ENCODE measurements around the gene PIAS1.

Gene PIAS1

GRCh38 chr15:68075764-68076385 is 21.8 kb downstream of the PIAS1 start:
- Mint-ChIP-seq H3K27ac (no peak overlapping the region), H3K4me1 (peaks cover 57% of the 10 kb centered on the region), H3K4me3 (no peak overlapping the region), H3K36me3 (no peaks in the 10 kb centered on the region), H3K9me3 (no peaks in the 10 kb centered on the region)
- DNase-seq (ENCODE audit: low spot score in 2 of 2): no peak
- ATAC-seq: no peak

DNA sequence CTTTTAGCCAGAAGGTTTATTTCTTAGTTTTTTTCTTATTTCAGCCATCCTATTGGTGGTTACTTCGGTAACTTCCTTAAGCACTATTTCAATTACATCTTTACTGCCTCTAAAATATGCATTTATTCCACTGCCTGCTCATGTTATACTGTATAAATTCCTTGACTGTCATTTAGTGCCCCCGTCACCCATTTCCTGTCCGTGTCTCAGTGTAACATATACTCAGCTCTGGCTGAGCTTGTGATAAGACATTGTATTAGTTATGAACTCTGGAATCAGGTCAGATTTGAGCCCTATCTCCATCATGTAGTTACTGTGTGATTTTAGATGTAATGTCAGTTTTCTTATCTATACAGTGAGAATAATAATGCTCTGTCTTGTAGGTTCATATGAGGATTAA is 24.2 kb downstream of the PIAS1 start:
- Mint-ChIP-seq H3K4me3 (no peak overlapping the region), H3K4me1 (peaks cover 61% of the 10 kb centered on the region), H3K27ac (no peak overlapping the region), H3K9me3 (no peaks in the 10 kb centered on the region), H3K36me3 (no peaks in the 10 kb centered on the region)
- ATAC-seq (peak; percentile 56), DNase-seq (ENCODE audit: low spot score in 2 of 2) (no peak)

GRCh38 chr15:68080334-68080733 is 26.2 kb downstream of the PIAS1 start:
- no peak for DNase-seq (ENCODE audit: low spot score in 2 of 2)
- H3K36me3 Mint-ChIP-seq: no peaks in the 10 kb centered on the region
- H3K9me3 Mint-ChIP-seq: no peaks in the 10 kb centered on the region
- H3K27ac Mint-ChIP-seq: no peak overlapping the region
- no peak for ATAC-seq
- H3K4me1 Mint-ChIP-seq: peaks cover 53% of the 10 kb centered on the region
- H3K4me3 Mint-ChIP-seq: no peak overlapping the region

DNA sequence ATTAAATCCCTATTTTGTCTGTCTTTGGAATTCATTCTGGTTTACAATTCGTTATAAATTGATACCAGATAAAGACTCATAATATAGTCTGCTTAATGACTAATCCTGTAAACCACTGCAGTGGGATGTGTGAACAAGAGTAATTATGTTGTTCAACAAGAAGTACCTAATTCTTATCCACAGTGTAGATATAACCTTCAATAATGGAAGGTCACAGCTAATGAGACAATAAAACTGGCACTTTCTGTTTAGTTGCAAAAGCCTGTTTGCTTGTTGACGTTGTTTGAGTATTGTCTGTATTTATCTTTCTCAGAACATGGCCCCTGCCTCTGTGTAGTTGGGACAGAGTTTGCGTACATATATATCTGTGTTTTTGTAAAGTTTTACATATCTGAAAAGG is 26.7 kb downstream of the PIAS1 start:
- DNase-seq (ENCODE audit: low spot score in 2 of 2) (no peak), ATAC-seq (peak; percentile 88)
- Mint-ChIP-seq H3K36me3 (peaks cover 1% of the 10 kb centered on the region), H3K9me3 (no peaks in the 10 kb centered on the region), H3K27ac (peak overlapping the region; percentile 2), H3K4me3 (no peak overlapping the region), H3K4me1 (peaks cover 53% of the 10 kb centered on the region)

DNA sequence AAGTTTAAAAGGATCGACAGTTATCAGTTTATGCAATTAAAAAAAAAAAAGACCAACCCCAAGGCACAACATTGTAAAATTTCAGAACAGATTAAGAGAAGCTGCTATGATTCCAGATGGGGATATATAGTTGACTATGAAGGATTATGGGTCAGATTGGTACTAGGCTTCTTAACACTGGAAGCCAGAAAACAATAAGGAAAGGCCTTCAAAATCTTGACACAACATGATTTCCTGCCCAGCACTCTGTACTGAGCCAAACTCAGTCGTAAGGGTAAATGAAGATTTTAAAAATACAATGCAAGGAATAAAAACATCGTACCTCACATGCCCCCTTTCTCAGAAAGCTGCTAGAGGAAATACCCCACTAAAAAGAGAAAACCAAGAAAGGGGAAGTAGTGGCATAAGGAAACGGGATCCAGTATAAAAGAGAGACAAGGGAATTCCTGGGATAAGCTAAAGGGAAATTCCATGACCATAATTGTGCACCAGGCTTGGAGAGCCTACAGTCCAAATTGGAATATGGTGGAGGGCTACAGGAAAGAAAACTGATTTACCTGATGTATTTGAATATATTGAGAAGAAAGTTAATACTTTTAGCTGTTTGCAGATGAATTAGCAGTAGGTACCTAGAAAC is 27.9 kb downstream of the PIAS1 start:
- Mint-ChIP-seq H3K36me3 (peaks cover 13% of the 10 kb centered on the region), H3K4me1 (peaks cover 49% of the 10 kb centered on the region), H3K9me3 (no peaks in the 10 kb centered on the region), H3K27ac (peak overlapping the region; percentile 2), H3K4me3 (no peak overlapping the region)
- DNase-seq (ENCODE audit: low spot score in 2 of 2) (no peak), ATAC-seq (no peak)

DNA sequence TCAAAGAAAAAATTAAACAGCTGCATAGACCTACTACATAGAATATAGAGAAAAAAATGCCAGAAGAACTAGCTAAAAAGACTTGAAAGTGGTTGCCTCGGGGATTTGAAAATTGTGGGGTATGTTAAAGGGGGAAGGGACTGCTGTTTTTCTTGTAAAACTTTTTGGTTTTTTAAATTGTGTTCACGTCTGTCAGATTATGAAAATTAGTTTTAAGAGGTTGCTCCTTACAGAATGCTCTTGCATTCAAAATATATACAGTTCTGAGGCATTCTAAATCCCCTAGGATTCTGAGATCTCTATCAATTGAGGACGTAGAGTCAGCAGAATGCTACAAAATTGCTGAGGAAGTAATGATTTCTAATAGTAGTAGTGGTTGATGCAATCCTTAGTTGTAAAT is 28.6 kb downstream of the PIAS1 start:
- Mint-ChIP-seq H3K4me1 (peaks cover 47% of the 10 kb centered on the region), H3K4me3 (no peak overlapping the region), H3K36me3 (peaks cover 21% of the 10 kb centered on the region), H3K9me3 (no peaks in the 10 kb centered on the region), H3K27ac (no peak overlapping the region)
- ATAC-seq (no peak), DNase-seq (ENCODE audit: low spot score in 2 of 2) (no peak)

DNA sequence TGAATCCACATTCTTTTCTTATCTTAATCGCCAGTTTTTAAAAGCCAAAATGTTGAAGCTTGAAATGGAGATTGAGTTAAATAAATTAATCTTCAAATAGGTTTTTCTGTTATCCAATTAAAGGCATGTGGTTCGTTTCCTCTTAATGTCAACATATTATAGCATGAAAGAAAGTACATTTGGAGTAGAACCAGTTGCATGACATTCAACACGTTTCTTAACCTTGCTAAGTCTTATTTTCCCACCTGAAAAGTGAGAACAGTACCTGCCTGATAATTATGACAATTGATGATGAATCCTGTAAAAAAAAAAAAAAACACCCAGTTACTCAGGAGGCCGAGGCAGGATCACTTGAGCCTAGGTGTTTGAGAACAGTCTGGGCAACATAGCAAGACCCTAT is 29.3 kb downstream of the PIAS1 start:
- H3K27ac Mint-ChIP-seq: no peak overlapping the region
- no peak overlapping the region for H3K4me3 Mint-ChIP-seq
- H3K9me3 Mint-ChIP-seq: no peaks in the 10 kb centered on the region
- H3K36me3 Mint-ChIP-seq: peaks cover 28% of the 10 kb centered on the region
- peaks cover 39% of the 10 kb centered on the region for H3K4me1 Mint-ChIP-seq
- no peak for DNase-seq (ENCODE audit: low spot score in 2 of 2)
- no peak for ATAC-seq

- ATAC-seq: no peak
- Mint-ChIP-seq H3K4me1 (peaks cover 34% of the 10 kb centered on the region), H3K27ac (no peak overlapping the region), H3K9me3 (no peaks in the 10 kb centered on the region), H3K36me3 (peaks cover 42% of the 10 kb centered on the region), H3K4me3 (no peak overlapping the region)
- DNase-seq (ENCODE audit: low spot score in 2 of 2): no peak
These were observed 30.9 kb downstream of the PIAS1 start for GRCh38 chr15:68085052-68085451.

GRCh38 chr15:68091743-68092142 is 37.6 kb downstream of the PIAS1 start:
- DNase-seq (ENCODE audit: low spot score in 2 of 2) (no peak), ATAC-seq (no peak)
- Mint-ChIP-seq H3K9me3 (peaks cover 3% of the 10 kb centered on the region), H3K36me3 (peaks cover 70% of the 10 kb centered on the region), H3K4me1 (peaks cover 23% of the 10 kb centered on the region), H3K27ac (no peak overlapping the region), H3K4me3 (no peak overlapping the region)

DNA sequence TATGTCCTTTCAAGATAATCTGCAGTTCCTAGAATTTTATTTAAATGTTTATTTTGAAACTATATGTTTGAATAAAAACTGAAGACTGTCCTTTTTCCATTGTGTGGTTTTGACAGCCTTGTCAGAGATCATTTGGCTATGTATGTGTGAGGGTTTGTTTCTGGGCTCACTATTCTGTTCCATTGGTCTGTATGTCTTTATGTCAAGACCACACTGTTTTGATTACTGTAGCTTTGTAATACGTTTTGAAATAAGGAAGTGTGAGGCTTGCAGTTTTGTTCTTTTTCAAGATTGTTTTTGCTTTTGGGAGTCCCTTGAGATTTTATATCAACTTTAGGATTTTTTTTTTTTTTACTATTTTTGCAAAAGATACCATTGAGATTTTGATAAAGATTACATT is 42.0 kb downstream of the PIAS1 start:
- peaks cover 43% of the 10 kb centered on the region for H3K4me1 Mint-ChIP-seq
- no peak overlapping the region for H3K4me3 Mint-ChIP-seq
- DNase-seq (ENCODE audit: low spot score in 2 of 2) (no peak), ATAC-seq (no peak)
- H3K36me3 Mint-ChIP-seq: peaks cover 50% of the 10 kb centered on the region
- peaks cover 3% of the 10 kb centered on the region for H3K9me3 Mint-ChIP-seq
- H3K27ac Mint-ChIP-seq: no peak overlapping the region

DNA sequence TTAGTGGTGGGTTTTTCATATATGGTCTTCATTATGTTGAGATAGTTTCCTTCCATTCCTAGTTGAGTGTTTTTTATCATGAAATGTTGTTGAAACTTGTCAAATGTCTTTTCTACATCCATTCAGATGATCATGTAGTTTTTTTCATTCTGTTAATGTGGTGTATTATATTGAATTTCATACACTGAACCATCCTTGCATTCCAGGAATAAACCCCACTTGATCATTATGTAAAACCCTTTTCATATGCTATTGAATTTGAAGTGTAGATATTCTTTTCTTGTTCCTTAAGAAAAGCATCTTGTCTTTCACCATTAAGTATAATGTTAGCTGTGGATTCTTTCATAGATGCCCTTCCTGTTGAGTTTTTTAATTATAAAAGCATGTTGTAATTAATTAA is 42.9 kb downstream of the PIAS1 start:
- Mint-ChIP-seq H3K4me3 (no peak overlapping the region), H3K27ac (no peak overlapping the region), H3K9me3 (peaks cover 3% of the 10 kb centered on the region), H3K4me1 (peaks cover 48% of the 10 kb centered on the region), H3K36me3 (peaks cover 58% of the 10 kb centered on the region)
- DNase-seq (ENCODE audit: low spot score in 2 of 2) (no peak), ATAC-seq (no peak)

DNA sequence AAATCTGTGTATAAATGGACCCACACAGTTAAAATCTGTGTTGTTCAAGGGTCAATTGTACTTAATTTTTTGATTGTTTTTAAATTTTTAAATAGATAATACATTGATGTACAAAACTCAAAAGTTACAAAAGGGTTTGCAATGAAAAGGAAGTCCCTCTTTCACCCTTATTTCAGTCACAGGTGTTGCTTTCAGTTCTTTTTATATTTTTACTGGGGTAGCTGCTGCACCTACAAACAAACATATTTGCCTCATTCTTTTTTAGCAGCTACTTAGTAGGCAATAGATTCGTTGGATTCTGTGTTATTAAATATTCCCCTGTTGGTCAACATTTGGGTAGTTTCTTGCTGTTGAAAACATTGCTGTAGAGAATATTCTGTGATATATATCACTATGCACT is 44.4 kb downstream of the PIAS1 start:
- Mint-ChIP-seq H3K27ac (no peak overlapping the region), H3K4me1 (peaks cover 36% of the 10 kb centered on the region), H3K36me3 (peaks cover 65% of the 10 kb centered on the region), H3K9me3 (peaks cover 6% of the 10 kb centered on the region), H3K4me3 (no peak overlapping the region)
- no peak for ATAC-seq
- no peak for DNase-seq (ENCODE audit: low spot score in 2 of 2)

DNA sequence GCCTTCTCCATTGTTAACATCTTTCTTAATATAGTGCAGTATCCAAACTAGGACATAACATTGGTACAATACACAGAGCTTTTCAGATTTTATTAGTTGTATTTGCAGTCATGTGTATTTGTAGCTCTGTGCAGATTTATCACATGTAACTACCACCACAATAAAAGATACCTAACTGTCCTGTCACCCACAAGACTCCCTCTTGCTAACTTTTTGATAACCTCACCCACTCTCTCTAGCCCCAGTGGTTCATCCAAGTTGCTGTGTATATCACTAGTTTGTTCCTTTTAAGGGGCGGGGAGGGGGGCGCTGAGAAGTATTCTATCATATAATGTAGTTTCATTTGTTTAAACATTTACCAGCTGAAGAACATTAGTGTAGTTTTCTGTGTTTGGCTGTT is 46.1 kb downstream of the PIAS1 start:
- DNase-seq (ENCODE audit: low spot score in 2 of 2) (no peak), ATAC-seq (no peak)
- peaks cover 6% of the 10 kb centered on the region for H3K9me3 Mint-ChIP-seq
- no peak overlapping the region for H3K27ac Mint-ChIP-seq
- peaks cover 59% of the 10 kb centered on the region for H3K36me3 Mint-ChIP-seq
- H3K4me1 Mint-ChIP-seq: peaks cover 34% of the 10 kb centered on the region
- no peak overlapping the region for H3K4me3 Mint-ChIP-seq

DNA sequence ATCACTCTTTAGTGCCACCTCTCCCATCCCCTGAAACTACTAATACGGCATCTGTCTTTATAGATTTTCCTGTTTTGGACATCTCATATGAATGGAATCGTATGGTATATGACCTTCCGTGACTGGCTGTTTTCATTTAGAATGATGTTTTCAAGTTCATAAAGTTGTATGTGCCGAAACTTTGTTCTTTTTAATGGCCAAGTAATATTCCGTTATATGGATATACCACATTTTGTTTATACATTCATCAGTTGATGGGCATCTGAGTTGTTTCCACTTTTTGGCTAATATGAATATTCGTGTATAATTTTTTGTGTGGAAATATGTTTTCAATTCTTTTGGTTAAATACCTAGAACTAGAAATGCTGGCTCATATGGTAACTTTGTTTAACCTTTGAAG is 49.5 kb downstream of the PIAS1 start:
- H3K36me3 Mint-ChIP-seq: peaks cover 37% of the 10 kb centered on the region
- H3K4me3 Mint-ChIP-seq: no peak overlapping the region
- H3K4me1 Mint-ChIP-seq: peaks cover 45% of the 10 kb centered on the region
- peaks cover 5% of the 10 kb centered on the region for H3K9me3 Mint-ChIP-seq
- DNase-seq (ENCODE audit: low spot score in 2 of 2): no peak
- H3K27ac Mint-ChIP-seq: no peak overlapping the region
- no peak for ATAC-seq

- DNase-seq (ENCODE audit: low spot score in 2 of 2): no peak
- ATAC-seq: no peak
- H3K27ac Mint-ChIP-seq: no peak overlapping the region
- H3K4me3 Mint-ChIP-seq: no peak overlapping the region
- H3K4me1 Mint-ChIP-seq: peaks cover 34% of the 10 kb centered on the region
- peaks cover 34% of the 10 kb centered on the region for H3K36me3 Mint-ChIP-seq
- peaks cover 5% of the 10 kb centered on the region for H3K9me3 Mint-ChIP-seq
These were observed 52.5 kb downstream of the PIAS1 start for GRCh38 chr15:68106656-68107055.

DNA sequence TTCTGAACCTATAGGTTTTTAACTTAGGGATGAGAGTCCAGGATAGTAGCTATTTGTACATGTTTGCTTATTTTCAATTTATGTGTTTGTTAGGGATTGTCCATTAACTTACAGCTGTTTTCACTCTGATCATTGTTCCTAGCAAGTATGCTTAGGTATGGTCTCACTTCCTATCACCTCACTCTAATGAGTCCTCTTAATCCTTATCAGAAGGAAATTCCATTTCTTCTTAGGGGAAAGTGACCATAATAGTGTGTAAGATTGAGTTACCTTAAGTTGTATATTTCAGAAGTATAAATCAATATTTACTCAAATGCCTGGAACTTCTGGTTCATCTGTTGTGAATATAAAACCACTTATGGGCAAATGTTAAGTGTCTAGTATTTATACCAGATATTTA is 53.0 kb downstream of the PIAS1 start:
- Mint-ChIP-seq H3K4me1 (peaks cover 39% of the 10 kb centered on the region), H3K4me3 (no peak overlapping the region), H3K36me3 (peaks cover 29% of the 10 kb centered on the region), H3K9me3 (peaks cover 5% of the 10 kb centered on the region), H3K27ac (no peak overlapping the region)
- ATAC-seq: no peak
- no peak for DNase-seq (ENCODE audit: low spot score in 2 of 2)
